Heart left ventricle (tissue), 13 donors: ENCODE measurements around the gene DNAJC6.

ENCODE experiments used
- POLR2A ChIP-seq, 2 donors: fragments of 450-650 bp; IDR thresholded peaks; one replicate each; pipeline ENCODE4 v1.6.1; 2017; ENCODE audit warnings: antibody characterized with exemption in 2 of 2, mild to moderate bottlenecking in 2 of 2, moderate library complexity in 2 of 2
- TF ChIP-seq, protein P1 (sequence below), 12 donors: fragments of 200-600 bp; sonication (generic) in 4 of 12; IDR thresholded peaks; one replicate each; pipeline versions ENCODE4 v1.5.0 to v1.8.0; 2018 to 2022; ENCODE audit warnings: antibody characterized with exemption in 12 of 12, mild to moderate bottlenecking in 5 of 12
- donor health status: ischemic (EF 13 %, LVEDD 7.1; RV severe dilation, severe dysfunction).
- donor health status: DM: no; HTN: yes; CAD: no.
- donor health status: DM: no; HTN: no; CAD: no.
- donor health status: ischemic (EF 25% LVEDD 6.9; RV normal size, moderate dysfunction).
- donor health status: ischemic (EF 25% LVEDD 5.7; RV mildly dilated, moderate dysfunction).
- donor health status: ischemic (EF 35%, LVEDD 5.7; RV mildly dilated, moderate dysfunction).
- donor health status: nonischemic (EF 11% LVEDD 7.7; RV severe dilation, severe dysfunction).
- donor health status: DM: yes; HTN: yes; CAD: no.
- donor health status: PGD.
- donor health status: ischemic (EF 29% LVEDD 5.4; RV normal size, mild dysfunction).
- donor health status: nonischemic (EF 23%, LVEDD 6.1; RV moderate dilation, normal function).

DNA sequence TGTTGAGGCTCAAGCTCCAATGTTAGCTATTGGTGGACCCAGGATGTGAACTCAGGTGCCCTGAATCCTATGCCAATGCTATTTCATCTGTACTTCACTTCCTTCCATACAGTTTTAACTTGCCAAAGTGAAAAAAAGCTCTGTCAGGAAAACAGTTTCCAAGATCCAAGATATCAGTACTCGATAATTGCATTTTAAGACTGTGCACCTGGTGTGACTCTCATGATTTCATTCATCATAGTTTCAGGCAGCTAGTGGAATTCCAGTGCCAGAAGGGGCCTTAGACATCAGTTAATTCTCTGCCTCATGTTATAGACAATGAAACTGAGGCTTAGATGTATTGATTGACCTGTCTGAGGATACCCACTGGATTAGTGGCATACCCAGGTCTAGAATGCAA, 84.6 kb downstream of the DNAJC6 start:
- TF ChIP-seq, protein P1, sequence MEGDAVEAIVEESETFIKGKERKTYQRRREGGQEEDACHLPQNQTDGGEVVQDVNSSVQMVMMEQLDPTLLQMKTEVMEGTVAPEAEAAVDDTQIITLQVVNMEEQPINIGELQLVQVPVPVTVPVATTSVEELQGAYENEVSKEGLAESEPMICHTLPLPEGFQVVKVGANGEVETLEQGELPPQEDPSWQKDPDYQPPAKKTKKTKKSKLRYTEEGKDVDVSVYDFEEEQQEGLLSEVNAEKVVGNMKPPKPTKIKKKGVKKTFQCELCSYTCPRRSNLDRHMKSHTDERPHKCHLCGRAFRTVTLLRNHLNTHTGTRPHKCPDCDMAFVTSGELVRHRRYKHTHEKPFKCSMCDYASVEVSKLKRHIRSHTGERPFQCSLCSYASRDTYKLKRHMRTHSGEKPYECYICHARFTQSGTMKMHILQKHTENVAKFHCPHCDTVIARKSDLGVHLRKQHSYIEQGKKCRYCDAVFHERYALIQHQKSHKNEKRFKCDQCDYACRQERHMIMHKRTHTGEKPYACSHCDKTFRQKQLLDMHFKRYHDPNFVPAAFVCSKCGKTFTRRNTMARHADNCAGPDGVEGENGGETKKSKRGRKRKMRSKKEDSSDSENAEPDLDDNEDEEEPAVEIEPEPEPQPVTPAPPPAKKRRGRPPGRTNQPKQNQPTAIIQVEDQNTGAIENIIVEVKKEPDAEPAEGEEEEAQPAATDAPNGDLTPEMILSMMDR (IDR thresholded peaks at IDR 0.05), result no peak
- TF ChIP-seq POLR2A (IDR thresholded peaks at IDR 0.05), result no peak
